GM21717 (cell line): Measurements from ENCODE around the gene RBMS3.
"Not testable (repeated sequence)": the region's sequence is repeated elsewhere in the genome, so short reads cannot be mapped to it uniquely, and the experiment has no call there.

ENCODE experiments used
- ATAC-seq: cut with Tn5 transposase; IDR thresholded peaks from one replicate; pipeline ENCODE4 v1.9.1; 2021; ENCODE audit warnings: mild to moderate bottlenecking, moderate library complexity; ENCODE audit not compliant: unreplicated experiment

Gene RBMS3

DNA sequence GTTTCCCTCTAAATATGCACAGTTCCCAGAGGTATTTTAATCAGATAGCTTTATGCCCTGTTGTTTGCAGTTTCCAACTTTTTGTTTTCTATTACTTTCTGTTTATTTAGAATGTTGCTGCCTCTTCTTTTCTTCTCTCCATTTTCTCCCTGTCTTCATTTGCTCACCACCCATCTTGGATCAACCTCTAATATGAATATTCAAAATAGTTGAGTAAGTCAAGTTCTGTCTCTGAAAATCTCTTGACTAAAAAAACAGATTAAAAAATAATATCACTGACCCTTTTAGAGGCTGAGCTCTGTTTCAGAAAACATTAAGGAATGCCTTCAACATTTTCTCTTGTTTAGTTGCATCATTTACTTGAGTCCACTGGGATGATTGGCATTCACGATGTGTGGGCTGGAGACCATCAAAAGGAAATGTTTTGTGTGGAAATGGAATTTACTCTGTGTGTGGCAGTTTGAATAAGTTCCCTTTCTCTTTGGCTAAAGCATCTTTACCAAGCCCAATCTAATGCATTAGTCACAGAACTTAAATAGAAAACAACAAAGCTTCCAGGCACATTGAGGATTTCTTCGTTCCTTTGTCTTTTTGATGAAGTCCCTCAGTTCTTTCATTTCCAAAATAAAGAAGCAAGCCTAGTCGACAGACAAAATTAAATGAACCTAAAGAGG is 691.6 kb downstream of the RBMS3 start:
- ATAC-seq, result no peak

DNA sequence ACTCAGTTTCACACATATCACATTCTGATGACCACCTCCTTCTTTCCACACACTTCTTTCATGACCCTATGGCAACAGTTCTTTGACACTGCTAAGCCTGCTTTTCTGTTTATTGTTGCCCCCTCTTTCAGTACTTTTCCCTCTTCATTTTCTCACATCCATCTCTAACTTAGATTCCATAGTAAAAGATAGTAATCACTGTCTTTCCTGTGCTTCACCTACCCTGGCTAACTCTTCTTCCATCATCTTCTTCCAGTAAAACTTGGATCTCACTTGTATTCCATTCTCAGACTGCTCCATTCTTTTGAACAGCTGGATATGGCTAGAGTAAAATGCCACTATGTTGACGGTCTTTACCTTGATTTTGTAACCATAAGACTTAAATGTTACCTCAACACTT is 692.9 kb downstream of the RBMS3 start:
- no peak for ATAC-seq

DNA sequence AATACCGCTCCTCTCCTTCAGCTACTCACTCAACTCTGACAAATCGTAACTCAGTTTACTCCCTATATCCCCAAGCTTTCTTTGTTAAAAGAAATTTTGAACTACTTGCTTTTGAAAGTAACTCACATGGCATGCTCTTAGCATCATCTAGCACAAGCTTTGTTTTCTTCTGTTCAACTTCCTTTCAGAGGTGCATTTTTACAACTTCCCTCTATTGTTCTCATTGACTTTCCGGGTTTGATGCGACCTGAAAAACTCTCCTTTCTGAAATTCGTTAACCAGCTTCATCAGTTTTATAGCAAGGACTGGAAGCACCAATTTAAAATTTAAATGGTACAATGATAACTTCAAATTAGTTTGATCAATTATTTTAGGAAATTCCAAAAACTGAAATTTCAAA is 696.0 kb downstream of the RBMS3 start:
- no peak for ATAC-seq

DNA sequence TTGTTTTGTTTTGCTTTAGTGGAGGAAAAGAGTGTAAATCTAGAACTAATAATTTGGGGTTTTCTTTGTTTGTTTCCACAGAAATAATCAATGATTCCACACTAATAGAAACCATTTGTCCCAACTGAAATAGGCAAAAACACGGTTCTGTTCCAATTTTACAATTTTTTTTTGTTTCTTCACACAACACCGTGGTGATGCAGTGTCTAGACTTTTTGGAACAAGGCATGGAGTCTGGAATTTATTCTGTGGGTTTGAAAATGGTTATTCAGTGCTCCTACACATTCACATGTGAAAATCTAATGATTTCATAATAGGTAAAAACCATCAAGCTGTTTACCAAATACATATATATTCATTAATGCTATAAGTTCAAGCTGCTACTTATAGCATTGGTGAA is 696.5 kb downstream of the RBMS3 start:
- ATAC-seq, result no peak

DNA sequence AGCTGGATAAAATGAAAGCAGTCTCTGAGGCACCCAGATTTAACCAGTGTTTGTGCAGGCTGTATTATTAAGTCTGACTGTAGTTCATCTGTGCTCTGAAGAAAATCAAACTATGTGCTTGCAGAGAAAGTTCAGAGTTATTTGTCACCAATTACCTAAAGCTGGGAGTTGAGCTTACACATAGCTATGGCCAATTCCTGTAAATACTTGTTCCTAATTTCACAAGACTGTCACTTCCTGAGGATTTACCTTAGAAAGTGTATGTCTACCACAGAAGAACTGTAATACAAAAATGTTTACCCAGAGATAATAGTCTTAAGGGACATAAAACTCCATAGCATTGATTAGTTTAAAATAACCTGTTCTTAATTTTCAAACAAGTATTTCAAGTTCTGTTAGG is 697.2 kb downstream of the RBMS3 start:
- no peak for ATAC-seq

DNA sequence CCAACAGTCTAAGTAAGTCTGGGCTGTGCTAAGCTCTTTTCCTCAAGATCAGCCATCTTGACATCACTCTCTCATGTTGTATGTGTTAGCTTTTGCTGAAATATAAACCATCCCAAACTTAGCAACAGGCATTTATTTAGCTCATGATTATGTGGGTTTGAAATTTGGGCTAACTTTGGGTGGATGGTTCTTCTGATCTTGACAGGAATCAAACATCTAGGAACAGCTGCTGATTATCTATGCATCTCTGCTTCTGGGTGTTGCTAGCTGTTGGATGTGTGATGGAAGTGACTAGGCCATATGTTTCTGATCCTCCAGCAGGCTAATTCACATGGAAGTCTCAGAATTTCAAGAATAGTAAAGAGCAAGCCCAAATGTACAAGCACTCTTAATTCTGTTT is 710.3 kb downstream of the RBMS3 start:
- no peak for ATAC-seq

DNA sequence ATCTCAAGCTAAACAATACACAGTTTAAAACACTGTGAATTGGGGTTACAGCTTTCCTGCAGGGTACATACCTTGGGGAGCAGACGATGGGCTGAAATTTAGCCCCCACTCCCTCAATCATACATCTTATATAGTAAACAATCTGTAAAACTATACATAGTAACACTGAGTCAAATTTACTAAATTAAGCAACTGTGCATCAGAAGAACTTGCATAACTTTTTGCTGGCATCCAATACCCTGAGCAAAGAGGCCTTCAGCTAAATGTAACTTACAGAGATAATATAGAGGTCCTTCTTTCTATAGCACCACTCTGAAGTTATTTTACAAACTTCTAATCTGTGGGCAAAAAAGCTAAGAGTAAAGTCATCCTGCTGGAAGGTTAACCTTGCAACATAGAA is 721.9 kb downstream of the RBMS3 start:
- ATAC-seq, result no peak

DNA sequence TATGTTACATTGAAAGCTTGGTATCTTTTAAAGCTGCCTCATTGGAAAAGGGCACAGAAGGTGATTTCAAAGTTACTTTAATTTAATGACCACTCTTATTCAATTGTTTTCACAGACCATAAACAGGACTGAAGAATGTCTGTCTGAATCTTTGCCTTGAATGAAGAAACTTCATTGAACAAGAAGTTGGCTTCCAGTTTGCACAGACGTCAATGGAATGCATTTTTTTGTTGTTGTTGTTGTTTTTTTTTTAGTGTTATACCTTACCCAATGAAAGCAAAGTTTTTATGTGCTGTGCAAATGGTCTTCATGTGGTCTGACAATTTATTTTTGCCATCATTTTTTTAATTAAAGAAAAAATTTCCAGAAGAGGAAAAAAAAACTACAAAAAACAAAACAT is 722.9 kb downstream of the RBMS3 start:
- no peak for ATAC-seq

DNA sequence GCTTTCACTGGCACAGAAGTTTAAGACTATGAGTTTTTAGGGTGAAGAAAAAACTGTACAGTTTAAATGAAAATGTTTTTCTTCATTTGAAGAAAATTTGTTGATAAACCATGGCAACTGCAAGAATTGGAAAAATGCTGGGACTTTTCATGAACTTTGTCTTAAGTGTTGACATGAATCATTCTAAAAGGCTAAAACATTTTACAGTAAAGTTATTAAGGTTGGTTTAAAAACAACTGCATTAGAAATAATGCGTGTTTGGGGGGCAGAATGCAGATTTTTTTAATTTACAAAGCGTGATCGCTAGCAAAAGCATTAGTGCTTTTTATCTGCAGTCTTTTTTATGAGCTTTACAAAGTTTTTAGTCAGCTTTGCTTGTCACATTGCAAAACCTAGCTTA is 723.6 kb downstream of the RBMS3 start:
- no peak for ATAC-seq

DNA sequence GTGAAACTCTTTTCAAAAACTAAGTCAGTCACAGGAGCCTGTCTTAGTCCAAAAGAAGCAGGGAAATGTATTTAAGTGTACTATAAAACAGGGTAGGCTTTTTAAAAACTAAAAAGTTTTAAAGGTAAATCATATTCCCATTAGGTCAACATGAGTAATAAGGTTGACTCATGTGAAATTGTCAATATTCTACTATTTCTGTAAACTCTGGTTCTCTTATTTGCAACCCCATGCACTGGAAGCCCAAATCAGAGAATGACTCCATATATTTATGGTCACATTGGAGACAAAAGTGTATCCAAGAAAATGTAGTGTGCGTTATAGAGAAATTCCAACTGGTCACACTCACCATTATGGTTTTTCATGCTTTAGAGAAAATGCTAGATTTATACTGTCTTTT is 725.2 kb downstream of the RBMS3 start:
- no peak for ATAC-seq

DNA sequence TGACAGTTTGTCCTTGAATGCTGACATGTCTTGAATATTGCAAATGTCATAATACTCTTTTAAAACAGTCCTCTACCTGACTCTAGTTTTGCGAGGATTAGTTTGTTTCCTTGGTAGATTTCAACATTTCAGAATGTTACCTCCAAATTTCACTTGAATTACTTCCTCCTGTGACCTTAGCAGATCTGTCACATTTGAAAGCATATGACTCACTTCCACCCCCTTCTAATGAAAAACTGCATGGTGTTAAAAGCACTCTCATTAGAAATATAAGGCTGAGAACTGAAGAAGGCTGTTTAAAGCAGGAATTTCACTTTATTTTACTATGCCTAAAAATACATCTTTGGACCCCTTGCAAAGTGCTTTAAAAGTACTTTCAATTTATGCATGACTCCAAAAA is 726.8 kb downstream of the RBMS3 start:
- ATAC-seq, result no peak

DNA sequence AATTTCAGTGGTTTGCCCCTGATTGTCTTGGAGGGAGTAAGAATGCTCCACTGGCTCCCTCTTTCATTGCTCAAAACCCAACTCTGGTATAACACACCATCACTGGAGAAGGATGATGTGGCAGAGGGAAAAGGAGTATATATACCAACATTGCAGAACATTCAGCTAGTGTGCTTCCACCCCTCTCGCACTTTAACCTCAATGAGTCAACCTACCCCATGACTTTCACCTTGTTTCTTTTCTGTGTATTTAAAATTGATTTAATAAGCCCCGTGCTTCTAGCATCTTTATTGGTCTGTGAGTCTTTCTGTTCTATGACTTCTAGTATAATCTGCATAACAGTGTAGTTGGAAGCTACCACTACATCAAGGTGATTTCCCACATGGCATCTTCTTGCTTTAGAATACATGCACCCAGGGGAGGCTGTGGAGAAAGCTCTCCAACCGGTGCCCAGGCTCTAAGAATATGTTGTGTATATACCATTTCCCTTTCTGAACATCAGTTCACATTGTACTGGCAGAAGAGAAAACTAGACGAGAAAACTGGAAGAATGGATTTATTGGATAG is 730.4 kb downstream of the RBMS3 start:
- no peak for ATAC-seq

DNA sequence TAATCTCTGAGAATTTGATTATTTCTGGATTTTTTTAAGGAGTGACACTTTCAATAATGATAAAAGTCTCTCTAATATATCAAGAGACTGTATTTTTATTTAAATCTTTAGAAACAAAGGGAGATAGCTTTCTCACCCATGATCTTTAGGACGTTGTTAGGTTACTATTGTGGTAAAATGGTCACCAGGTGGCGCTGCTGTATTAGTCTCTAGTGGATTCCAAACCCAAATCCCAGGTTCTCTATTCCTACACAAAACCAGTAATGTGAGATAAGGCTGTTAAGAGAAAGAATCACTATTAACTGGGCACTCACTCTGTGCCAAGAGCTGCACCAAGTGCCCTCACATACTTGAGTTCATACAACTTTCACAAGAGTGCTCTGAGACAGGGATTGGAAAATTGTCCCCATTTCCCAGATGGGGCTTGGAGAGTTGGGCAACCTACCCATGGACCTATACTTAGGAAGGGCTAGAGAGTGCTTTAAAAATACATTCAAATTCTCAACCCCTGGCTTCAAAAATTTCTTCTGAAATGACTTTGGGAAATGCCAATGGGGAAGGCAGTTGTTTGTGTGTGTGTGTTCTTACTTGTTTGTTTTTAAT is 732.2 kb downstream of the RBMS3 start:
- ATAC-seq, result no peak

DNA sequence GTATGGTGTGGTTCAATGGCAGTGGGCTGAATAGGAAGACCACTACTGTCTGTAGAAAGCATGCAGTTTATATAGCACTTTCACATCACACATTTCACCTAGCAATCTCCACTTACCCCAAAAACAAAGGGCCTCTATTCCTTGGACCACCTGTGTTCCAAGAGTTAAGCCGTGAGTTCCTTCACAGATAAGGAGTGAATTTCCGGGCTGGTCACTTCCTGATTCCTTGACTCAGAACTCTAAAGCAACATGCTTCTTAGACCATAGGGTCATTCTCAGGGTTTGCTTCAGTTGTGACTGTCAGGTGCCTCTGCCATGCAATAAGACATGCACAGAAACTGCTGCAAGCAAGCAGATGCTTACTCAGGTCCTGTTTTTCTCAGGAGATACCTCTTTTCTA is 737.0 kb downstream of the RBMS3 start:
- no peak for ATAC-seq

DNA sequence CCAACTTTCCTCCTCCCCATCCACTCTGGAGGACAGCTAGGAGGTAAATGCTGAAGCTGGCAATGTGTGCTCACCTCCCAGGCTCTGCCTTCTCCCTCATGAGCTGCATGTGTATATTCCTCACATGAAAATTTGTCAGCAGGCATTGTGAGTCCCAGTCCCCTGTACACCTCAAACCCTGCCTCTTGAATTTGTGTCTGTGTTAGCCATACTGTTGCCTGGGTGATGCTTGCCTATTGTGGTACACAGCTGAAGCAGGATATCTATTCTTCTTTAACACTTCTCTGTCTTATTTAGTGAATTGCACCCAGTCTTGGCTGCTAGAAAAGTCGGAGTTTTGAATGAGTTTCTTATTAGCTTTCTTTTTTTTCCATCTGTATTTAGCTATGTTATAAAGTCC is 739.5 kb downstream of the RBMS3 start:
- no peak for ATAC-seq

DNA sequence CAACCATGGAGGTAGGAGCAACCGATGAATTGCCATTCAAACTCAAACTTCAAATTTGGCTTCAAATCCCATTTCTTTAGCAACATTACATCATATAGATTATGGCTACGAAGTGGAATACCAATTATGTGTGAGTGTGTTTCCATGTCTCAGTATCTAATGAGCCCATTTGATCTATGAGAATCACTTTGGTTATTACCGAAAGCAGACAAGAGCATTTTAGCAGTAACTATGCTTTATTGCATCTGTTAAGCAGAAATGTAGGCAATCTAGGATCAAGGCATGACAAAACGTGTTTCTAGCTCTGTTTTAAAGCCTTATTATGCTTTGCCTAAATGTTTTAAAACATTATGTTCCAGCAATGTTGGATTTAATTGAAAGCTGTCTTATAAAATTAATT is 743.6 kb downstream of the RBMS3 start:
- ATAC-seq, result no peak

DNA sequence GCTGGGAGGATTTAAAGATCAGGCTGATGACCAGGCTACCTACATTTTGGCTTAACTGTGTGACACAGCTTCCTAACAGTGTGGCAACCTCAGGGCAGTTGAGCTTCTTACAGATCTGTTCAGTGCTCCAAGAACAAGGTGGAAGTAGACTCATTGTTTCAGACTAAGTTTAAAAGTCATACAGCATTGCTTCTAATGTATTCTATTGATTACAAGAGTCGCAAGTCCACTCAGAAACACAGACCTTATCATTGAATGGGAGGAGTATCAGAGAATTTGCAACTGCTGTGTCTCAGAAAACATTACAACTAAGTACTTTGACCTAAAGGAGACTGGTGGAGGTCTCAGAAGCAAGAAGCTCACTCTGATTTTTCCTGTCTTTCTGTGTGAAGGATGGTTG is 746.0 kb downstream of the RBMS3 start:
- no peak for ATAC-seq

DNA sequence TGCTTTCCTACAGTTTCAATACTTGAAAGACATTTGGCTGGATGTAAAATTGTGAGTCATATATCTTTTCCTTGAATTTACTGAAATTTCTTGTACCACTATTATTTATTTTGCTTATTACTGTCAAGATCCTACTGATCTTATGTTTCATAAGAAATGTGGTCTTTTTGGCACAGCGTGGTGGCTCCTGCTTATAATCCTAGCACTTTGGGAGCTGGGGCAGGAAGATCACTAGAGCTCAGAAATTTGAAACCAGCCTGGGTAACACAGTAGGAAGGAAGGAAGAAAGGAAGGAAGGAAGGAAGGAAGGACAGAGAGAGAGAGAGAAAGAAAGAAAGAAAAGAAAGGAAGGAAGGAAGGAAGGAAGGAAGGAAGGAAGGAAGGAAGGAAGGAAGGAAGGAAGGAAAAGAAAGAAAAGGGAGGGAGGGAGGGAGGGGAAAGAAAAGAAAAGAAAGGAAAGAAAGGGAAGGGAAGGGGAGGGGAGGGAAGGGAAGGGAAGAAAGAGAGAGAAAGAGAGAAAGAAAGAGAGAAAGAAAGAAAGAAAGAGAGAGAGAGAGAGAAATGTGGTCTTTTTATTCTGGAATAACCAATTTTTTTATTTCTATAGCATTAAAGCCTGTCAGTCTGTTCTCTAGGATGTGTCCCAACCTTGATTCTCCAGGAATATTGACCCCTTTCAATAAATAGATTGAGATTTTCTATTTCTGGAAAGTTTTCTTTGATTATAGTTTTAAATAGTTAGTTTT is 753.5 kb downstream of the RBMS3 start:
- no peak for ATAC-seq

DNA sequence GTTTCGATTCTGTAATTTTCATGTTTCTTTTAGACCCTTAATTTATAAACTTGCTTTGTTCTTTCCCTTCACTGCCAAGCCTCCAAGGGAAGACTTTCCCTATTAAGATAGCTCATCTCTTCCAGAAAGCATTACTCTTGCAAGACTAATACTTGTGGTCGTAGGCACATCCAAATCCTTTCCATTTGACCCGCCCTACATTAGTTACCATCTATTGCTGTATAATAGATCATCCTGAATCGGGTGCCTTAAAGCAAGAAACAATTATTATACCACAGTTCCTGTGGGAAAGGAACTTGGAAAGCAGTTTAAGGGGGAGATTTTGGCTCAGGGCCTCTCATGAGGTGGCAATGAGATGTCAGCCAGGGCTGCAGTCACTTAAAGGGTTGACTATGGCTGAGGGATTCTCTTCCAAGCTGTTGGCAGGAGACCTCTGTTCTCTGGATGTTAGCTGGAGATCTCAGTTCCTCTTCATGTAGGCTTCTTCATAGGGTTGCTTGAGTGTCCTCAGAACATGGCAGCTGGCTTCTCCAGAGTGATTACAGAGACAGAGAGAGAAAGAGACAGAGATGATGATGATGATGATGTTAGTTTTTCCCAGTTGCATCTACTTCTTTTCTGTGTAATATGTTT is 755.2 kb downstream of the RBMS3 start:
- no peak for ATAC-seq

DNA sequence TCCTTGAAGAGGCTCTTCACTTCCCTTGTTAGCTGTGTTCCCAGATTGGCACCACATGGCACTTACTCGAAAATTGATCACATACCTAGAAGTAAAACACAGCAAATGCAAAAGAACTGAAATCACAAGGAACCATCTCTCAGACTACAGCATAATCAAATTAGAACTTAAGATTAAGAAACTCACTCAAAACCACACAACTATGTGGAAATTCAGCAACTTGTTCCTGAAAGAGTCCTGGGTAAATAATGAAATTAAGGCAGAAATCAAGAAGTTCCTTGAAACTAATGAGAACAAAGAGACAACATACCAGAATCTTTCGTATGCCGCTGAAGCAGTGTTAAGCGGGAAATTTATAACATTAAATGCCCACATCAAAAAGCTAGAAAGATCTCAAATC is 759.3 kb downstream of the RBMS3 start:
- no peak for ATAC-seq

DNA sequence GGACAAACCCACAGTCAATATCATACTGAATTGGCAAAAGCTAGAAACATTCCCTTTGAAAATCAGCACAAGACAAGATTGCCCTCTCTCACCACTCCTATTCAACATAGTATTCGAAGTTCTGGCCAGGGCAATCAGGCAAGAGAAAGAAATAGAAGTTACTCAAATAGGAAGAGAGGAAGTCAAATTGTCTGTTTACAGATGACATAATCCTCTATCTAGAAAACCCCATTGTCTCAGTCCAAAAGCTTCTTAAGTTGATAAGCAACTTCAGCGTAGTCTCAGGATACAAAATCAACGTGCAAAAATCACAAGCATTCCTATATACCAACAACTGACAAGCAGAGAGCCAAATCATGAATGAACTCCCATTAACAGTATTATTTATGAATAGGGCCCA is 760.6 kb downstream of the RBMS3 start:
- not testable (repeated sequence) for ATAC-seq
